WTC11 (cell line): Measurements from ENCODE around the gene COL6A3.

Experiments
- ATF1 ChIP-seq: sonication (generic); formaldehyde crosslinking; IDR thresholded peaks from 2 replicates; pipeline ENCODE4 v1.8.1; 2023; ENCODE audit warnings: mild to moderate bottlenecking, moderate library complexity, missing genetic modification reagents
- CREB1 ChIP-seq: sonication (generic); formaldehyde crosslinking; IDR thresholded peaks from 2 replicates; pipeline ENCODE4 v1.8.0; 2023; ENCODE audit warnings: mild to moderate bottlenecking, missing genetic modification reagents
- ETV6 ChIP-seq: sonication (generic); formaldehyde crosslinking; IDR thresholded peaks from 2 replicates; pipeline ENCODE4 v1.8.1; 2022; ENCODE audit warnings: mild to moderate bottlenecking, missing genetic modification reagents
- MAX ChIP-seq: sonication (generic); formaldehyde crosslinking; IDR thresholded peaks from 2 replicates; pipeline ENCODE4 v1.8.0; 2022; ENCODE audit warnings: mild to moderate bottlenecking, missing genetic modification reagents
- MYBL2 ChIP-seq: sonication (generic); formaldehyde crosslinking; IDR thresholded peaks from 2 replicates; pipeline ENCODE4 v1.8.1; 2023; ENCODE audit warnings: mild to moderate bottlenecking, moderate library complexity, missing genetic modification reagents
- NFYB ChIP-seq: sonication (generic); formaldehyde crosslinking; conservative IDR thresholded peaks from 2 replicates; pipeline ENCODE4 v1.8.0; 2022; ENCODE audit warnings: low read depth, missing genetic modification reagents
- NR3C1 ChIP-seq: sonication (generic); formaldehyde crosslinking; conservative IDR thresholded peaks from 2 replicates; pipeline ENCODE4 v1.8.1; 2023; ENCODE audit warnings: low read depth, mild to moderate bottlenecking, missing genetic modification reagents
- TEAD4 ChIP-seq: sonication (generic); formaldehyde crosslinking; IDR thresholded peaks from 2 replicates; pipeline ENCODE4 v1.8.0; 2022; ENCODE audit warnings: mild to moderate bottlenecking, missing genetic modification reagents
- USF2 ChIP-seq: sonication (generic); formaldehyde crosslinking; IDR thresholded peaks from 2 replicates; pipeline ENCODE4 v1.8.1; 2023; ENCODE audit warnings: mild to moderate bottlenecking, missing genetic modification reagents, moderate library complexity
- TF ChIP-seq, protein P1 (sequence below): fragments of 200-600 bp; IDR thresholded peaks from 2 replicates; pipeline ENCODE4 v1.8.0; 2022; ENCODE audit warnings: antibody characterized with exemption
- TF ChIP-seq, protein P2 (sequence below): sonication (generic); formaldehyde crosslinking; IDR thresholded peaks from 2 replicates; pipeline ENCODE4 v1.8.1; 2023; ENCODE audit warnings: mild to moderate bottlenecking, moderate library complexity, missing genetic modification reagents
- TF ChIP-seq, protein P3 (sequence below): sonication (generic); formaldehyde crosslinking; IDR thresholded peaks from 2 replicates; pipeline ENCODE4 v1.8.1; 2023; ENCODE audit warnings: mild to moderate bottlenecking, missing genetic modification reagents, moderate library complexity
- TF ChIP-seq, protein P4 (sequence below): fragments of 250-450 bp; sonication (Bioruptor Pico); IDR thresholded peaks from 2 replicates; pipeline ENCODE4 v1.8.0; 2021; ENCODE audit warnings: mild to moderate bottlenecking
- TF ChIP-seq, protein P5 (sequence below): sonication (generic); formaldehyde crosslinking; IDR thresholded peaks from 2 replicates; pipeline ENCODE4 v1.8.1; 2022; ENCODE audit warnings: low read depth, missing genetic modification reagents, borderline replicate concordance

DNA sequence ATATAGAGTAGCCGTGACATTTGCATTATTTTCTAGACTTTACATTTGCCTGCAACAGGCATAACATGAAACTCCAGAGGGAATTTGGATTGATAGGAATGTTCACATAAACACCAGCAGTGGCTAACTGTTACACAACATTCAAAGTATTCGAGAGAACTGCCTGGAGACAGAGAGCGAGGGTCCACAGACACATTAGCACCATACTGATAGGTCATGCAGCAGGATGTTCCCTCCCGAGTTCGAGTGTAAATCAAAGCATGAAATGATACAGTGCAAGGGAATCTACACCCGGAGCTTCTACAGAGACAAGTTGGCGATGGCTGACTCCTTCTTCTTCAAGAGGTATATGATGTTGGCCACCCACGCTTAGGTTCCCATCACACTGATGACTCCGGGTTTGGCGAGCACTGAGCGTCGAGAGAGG lies 89.5 kb downstream of the COL6A3 start:
- TF ChIP-seq NFYB (CRISPR knock-in tag) (no peak), ATF1 (CRISPR knock-in tag) (no peak), MAX (no peak), USF2 (CRISPR knock-in tag) (no peak), MYBL2 (CRISPR knock-in tag) (no peak), NR3C1 (no peak), ETV6 (no peak), CREB1 (CRISPR knock-in tag) (no peak), TEAD4 (no peak)
- TF ChIP-seq, protein P1, sequence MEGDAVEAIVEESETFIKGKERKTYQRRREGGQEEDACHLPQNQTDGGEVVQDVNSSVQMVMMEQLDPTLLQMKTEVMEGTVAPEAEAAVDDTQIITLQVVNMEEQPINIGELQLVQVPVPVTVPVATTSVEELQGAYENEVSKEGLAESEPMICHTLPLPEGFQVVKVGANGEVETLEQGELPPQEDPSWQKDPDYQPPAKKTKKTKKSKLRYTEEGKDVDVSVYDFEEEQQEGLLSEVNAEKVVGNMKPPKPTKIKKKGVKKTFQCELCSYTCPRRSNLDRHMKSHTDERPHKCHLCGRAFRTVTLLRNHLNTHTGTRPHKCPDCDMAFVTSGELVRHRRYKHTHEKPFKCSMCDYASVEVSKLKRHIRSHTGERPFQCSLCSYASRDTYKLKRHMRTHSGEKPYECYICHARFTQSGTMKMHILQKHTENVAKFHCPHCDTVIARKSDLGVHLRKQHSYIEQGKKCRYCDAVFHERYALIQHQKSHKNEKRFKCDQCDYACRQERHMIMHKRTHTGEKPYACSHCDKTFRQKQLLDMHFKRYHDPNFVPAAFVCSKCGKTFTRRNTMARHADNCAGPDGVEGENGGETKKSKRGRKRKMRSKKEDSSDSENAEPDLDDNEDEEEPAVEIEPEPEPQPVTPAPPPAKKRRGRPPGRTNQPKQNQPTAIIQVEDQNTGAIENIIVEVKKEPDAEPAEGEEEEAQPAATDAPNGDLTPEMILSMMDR: no peak
- TF ChIP-seq, protein P2, sequence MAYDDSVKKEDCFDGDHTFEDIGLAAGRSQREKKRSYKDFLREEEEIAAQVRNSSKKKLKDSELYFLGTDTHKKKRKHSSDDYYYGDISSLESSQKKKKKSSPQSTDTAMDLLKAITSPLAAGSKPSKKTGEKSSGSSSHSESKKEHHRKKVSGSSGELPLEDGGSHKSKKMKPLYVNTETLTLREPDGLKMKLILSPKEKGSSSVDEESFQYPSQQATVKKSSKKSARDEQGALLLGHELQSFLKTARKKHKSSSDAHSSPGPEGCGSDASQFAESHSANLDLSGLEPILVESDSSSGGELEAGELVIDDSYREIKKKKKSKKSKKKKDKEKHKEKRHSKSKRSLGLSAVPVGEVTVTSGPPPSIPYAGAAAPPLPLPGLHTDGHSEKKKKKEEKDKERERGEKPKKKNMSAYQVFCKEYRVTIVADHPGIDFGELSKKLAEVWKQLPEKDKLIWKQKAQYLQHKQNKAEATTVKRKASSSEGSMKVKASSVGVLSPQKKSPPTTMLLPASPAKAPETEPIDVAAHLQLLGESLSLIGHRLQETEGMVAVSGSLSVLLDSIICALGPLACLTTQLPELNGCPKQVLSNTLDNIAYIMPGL: no peak
- TF ChIP-seq, protein P3, sequence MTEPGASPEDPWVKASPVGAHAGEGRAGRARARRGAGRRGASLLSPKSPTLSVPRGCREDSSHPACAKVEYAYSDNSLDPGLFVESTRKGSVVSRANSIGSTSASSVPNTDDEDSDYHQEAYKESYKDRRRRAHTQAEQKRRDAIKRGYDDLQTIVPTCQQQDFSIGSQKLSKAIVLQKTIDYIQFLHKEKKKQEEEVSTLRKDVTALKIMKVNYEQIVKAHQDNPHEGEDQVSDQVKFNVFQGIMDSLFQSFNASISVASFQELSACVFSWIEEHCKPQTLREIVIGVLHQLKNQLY (CRISPR knock-in tag): no peak
- TF ChIP-seq, protein P4, sequence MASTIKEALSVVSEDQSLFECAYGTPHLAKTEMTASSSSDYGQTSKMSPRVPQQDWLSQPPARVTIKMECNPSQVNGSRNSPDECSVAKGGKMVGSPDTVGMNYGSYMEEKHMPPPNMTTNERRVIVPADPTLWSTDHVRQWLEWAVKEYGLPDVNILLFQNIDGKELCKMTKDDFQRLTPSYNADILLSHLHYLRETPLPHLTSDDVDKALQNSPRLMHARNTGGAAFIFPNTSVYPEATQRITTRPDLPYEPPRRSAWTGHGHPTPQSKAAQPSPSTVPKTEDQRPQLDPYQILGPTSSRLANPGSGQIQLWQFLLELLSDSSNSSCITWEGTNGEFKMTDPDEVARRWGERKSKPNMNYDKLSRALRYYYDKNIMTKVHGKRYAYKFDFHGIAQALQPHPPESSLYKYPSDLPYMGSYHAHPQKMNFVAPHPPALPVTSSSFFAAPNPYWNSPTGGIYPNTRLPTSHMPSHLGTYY (CRISPR knock-in tag): no peak
- TF ChIP-seq, protein P5, sequence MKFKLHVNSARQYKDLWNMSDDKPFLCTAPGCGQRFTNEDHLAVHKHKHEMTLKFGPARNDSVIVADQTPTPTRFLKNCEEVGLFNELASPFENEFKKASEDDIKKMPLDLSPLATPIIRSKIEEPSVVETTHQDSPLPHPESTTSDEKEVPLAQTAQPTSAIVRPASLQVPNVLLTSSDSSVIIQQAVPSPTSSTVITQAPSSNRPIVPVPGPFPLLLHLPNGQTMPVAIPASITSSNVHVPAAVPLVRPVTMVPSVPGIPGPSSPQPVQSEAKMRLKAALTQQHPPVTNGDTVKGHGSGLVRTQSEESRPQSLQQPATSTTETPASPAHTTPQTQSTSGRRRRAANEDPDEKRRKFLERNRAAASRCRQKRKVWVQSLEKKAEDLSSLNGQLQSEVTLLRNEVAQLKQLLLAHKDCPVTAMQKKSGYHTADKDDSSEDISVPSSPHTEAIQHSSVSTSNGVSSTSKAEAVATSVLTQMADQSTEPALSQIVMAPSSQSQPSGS (CRISPR knock-in tag): no peak
